ENCODE data around the gene TMPRSS4.

DNA sequence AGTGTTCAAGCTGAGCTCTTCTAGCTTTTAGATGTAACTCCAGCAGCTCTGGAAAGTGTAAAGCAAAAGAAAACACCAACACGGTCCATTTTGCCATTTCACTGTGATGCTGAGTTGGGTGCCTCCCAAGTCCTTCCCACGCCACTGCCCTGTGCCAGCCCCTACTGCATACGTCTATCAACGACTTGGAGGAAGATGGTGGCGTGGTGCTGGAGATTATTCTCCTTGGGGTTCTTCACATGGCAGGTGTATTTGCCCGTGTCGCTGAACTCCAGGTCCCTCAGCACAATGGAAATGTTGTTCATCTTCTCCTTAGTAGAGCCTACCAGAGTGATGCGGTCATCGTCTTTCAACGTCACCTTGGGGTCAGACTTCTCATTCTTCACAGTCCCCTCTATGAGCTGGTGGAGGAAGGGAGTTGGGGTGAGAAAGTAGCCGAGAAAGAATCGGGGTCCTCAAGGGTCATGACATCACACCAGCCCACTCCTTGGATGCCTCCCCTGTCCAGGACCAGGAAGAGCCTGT is 66.8 kb downstream of the TMPRSS4 start:
- TF ChIP-seq GATA2 (IDR thresholded peaks at IDR 0.05; ENCODE audit: low read depth, low read length), result no peak
- no peak for TF ChIP-seq GATA3 (IDR thresholded peaks at IDR 0.05; ENCODE audit: low read depth, low read length)
